ENCODE results near the gene CNDP2.

- no peak for TF ChIP-seq BHLHE40 (IDR thresholded peaks at IDR 0.05; ENCODE audit: borderline replicate concordance)
- no peak for TF ChIP-seq SP1 (IDR thresholded peaks at IDR 0.05)
- TF ChIP-seq ELF4 (IDR thresholded peaks at IDR 0.05) = no peak
These were observed 37.5 kb downstream of the CNDP2 start for GRCh38 chr18:74533666-74534065.
